VCaP (cell line): Measurements from ENCODE around the gene GTPBP1.
A peak's percentile ranks its signal among the peaks of the same experiment; 100 is the strongest.

Experiments used
- H3K27ac ChIP-seq: fragments of 450-650 bp; 2 replicates; pipeline ENCODE4 v1.5.1; 2017
- TF ChIP-seq, protein P1 (sequence below): fragments of 450-650 bp; conservative IDR thresholded peaks from 2 replicates; pipeline ENCODE4 v1.5.1; 2017; ENCODE audit warnings: mild to moderate bottlenecking, moderate library complexity

Gene GTPBP1

GRCh38 chr22:38742176-38742942, 36.6 kb downstream of the GTPBP1 start:
- TF ChIP-seq, protein P1, sequence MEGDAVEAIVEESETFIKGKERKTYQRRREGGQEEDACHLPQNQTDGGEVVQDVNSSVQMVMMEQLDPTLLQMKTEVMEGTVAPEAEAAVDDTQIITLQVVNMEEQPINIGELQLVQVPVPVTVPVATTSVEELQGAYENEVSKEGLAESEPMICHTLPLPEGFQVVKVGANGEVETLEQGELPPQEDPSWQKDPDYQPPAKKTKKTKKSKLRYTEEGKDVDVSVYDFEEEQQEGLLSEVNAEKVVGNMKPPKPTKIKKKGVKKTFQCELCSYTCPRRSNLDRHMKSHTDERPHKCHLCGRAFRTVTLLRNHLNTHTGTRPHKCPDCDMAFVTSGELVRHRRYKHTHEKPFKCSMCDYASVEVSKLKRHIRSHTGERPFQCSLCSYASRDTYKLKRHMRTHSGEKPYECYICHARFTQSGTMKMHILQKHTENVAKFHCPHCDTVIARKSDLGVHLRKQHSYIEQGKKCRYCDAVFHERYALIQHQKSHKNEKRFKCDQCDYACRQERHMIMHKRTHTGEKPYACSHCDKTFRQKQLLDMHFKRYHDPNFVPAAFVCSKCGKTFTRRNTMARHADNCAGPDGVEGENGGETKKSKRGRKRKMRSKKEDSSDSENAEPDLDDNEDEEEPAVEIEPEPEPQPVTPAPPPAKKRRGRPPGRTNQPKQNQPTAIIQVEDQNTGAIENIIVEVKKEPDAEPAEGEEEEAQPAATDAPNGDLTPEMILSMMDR = no peak
- no peak overlapping the region for H3K27ac ChIP-seq

DNA sequence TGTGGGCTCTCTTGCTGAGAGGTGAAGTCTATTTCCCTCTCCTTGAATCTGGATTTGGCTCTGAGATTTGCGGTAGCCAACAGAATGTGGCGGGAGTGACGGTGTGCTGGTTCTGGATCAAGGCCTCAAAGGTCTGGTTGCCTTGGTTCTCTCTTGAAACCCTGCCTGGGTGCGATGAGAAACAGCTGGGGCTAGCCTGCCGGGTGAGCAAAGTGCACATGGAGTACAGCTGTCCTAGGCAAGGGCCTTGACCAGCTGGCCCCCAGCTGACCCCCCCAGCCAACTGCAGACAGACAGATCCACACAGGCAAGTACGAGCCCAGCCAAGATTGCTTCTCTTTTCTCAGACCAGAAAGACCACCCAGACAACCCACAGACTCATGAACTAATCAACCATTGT, 39.2 kb downstream of the GTPBP1 start:
- TF ChIP-seq, protein P1 = no peak
- no peak overlapping the region for H3K27ac ChIP-seq

- no peak overlapping the region for H3K27ac ChIP-seq
- TF ChIP-seq, protein P1 = no peak
Observed at GRCh38 chr22:38745676-38746460, 40.1 kb downstream of the GTPBP1 start.

- TF ChIP-seq, protein P1 = no peak
- no peak overlapping the region for H3K27ac ChIP-seq
Observed at GRCh38 chr22:38748487-38749136, 42.9 kb downstream of the GTPBP1 start.

DNA sequence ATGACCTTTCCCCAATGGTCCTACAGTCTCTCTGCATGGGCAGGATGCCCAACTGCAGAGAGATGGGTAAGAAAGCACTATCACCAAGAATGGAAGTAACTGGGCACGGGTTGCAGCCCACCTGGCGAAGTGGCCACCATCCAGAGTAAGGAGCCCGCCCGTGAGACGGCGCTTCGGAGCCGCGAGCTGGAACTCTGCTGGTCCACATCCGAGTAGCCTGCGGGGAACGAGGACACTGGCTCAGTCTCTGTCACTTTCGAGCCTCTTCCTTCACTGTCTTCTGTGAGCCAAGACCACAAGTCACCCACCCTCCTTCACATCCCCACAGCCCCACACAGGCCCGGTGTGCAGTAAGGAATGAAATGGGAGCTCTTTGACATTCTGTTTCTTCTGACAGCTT, 44.4 kb downstream of the GTPBP1 start:
- TF ChIP-seq, protein P1 = no peak
- H3K27ac ChIP-seq = peak overlapping the region; percentile 98; the same call in 1 of the 2 replicates

- TF ChIP-seq, protein P1 = no peak
- peak overlapping the region; percentile 98 for H3K27ac ChIP-seq
Observed at GRCh38 chr22:38750638-38751037, 44.9 kb downstream of the GTPBP1 start.

- TF ChIP-seq, protein P1 = no peak
- peak overlapping the region; percentile 98 for H3K27ac ChIP-seq
Observed at GRCh38 chr22:38751066-38751421, 45.3 kb downstream of the GTPBP1 start.
